AG09319 (cell line): ENCODE measurements around the gene ARSI.

ENCODE experiments used
- DNase-seq: peaks from one replicate; pipeline ENCODE4 v3.0.0-alpha.2; 2010; ENCODE audit warnings: low read depth; ENCODE audit errors: extremely low read depth
- CTCF ChIP-seq: IDR thresholded peaks from 2 replicates; pipeline ENCODE4 v1.5.1; 2011; ENCODE audit warnings: low read depth, mild to moderate bottlenecking, inconsistent platforms, low read length, moderate library complexity

The ARSI gene

DNA sequence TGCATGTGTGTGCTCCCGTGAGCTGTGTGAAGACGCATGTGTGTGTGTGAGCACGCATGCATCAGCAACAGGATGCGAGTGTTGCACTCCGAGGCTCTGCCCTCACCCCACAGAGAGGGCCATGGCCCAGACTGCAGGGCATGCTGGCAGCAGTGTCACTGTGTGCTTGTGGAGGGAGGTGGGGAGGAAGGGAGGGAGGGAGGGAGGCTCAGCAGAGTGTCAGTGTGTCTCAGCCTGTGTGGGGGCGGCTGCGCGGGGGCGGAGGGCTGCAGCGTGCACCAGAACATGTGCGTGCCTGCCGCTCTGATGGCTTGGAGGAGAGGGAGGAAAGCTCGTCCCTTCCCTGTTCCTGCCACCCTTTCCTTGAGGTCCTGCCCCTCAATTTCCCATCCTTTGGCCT is 18.4 kb downstream of the ARSI start:
- no peak for DNase-seq
- TF ChIP-seq CTCF: no peak

DNA sequence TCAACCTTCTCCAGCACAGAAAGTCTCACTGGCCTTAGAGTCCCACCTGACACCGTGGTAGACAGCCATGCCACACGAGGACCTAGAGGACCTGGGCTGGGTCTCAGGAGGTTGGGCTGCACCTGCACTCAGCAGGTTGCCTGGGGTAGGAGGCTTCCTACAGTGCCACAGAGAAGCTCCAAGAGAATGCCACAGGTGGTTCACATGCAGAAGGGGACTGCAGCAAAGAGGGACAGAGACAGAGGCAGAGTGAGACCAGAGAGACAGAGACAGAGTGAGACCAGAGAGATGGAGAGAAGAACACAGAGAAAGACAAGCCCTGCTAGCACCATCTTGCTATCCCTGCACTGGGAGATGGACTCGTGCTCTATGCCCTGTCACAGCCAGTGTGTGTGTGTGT is 18.8 kb downstream of the ARSI start:
- DNase-seq: no peak
- no peak for TF ChIP-seq CTCF

- no peak for TF ChIP-seq CTCF
These were observed 20.7 kb downstream of the ARSI start for GRCh38 chr5:150281987-150282386.

DNA sequence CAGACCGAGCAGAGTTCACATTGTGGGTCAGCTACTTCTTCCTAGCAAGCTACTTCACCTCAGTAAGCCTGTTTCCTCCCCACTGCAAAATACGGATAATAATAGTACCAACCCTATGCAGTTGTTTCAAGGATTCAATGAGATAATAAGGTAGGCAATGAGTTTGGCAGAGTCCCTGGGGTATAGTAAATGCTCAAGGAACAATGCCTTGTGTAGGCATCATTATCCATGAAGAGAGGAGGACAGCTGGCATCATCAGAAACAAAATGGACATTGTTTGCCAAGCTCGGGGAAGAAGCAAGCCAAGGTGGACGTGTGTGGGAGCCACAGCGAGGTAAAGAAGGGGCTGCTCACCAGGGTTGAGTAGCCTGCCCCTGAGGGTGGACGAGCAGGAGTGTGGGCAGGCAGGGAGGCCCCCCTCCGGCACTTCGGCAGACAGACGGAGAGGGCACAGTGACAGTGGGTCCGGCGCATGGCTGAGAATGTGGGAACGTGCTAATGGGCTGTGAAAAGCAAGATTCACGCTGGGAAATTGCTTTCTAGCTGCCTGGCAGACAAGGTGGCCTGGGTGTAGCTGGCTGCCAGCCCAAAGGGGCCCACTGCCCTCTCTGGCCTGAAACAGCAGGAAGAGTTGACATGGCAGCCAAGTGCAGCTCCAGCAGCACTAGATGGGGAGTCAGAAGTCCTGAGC is 23.2 kb downstream of the ARSI start:
- no peak for TF ChIP-seq CTCF

More at GRCh38 chr5:150281987-150282386, 20.7 kb downstream of the ARSI start:
- no peak for DNase-seq

GRCh38 chr5:150278916-150279315 is 23.8 kb downstream of the ARSI start:
- no peak for TF ChIP-seq CTCF
- DNase-seq: no peak

More for the DNA sequence above, 23.2 kb downstream of the ARSI start:
- DNase-seq: no peak

- no peak for DNase-seq
- no peak for TF ChIP-seq CTCF
These were observed 24.5 kb downstream of the ARSI start for GRCh38 chr5:150278046-150278730.

DNA sequence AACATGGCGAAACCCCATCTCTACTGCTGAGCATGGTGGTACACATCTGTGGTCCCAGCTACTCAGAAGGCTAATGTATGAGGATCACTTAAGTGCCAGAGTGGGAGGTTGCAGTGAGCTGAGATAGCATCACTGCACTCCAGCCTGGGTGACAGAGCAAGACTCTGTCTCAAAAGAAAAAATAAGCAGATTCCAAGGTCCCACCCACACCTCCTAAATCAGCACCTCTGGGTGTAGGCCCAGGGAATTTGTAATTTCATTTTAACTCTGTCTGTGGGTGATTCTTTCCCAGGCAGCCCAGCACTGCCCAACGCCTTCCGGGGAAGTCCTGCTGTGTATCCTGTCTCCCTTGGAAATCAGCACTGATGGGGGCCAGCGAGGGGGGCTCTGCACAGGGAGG is 25.7 kb downstream of the ARSI start:
- DNase-seq: no peak
- TF ChIP-seq CTCF: no peak
